ENCODE data around the gene KLHL6.

The KLHL6 gene

GRCh38 chr3:183592821-183593220 is 37.3 kb upstream of the KLHL6 start:
- DNase-seq = no peak
- no peaks in the 10 kb centered on the region for H3K36me3 ChIP-seq (replicated peaks; ENCODE audit: insufficient read depth, low read length)
- H3K27me3 ChIP-seq (replicated peaks; ENCODE audit: insufficient read depth, low read length) = no peaks in the 10 kb centered on the region
- H3K9ac ChIP-seq (ENCODE audit: low read length) = no peak overlapping the region
- H3K79me2 ChIP-seq (ENCODE audit: low read length) = no peaks in the 10 kb centered on the region
- H3K4me3 ChIP-seq (ENCODE audit: low read length) = no peak overlapping the region
- TF ChIP-seq EZH2 (optimal IDR thresholded peaks at IDR 0.05; ENCODE audit: low read depth, low read length) (no peak), CTCF (IDR thresholded peaks at IDR 0.05; ENCODE audit: low read length) (no peak), EZH2phosphoT487 (IDR thresholded peaks at IDR 0.05; ENCODE audit: low read length) (no peak)
- peaks cover 5% of the 10 kb centered on the region; the same call in 1 of the 2 replicates for H3F3A ChIP-seq (ENCODE audit: insufficient read depth, low read length)
- H3K27ac ChIP-seq (ENCODE audit: low read length) = no peak overlapping the region
- H4K20me1 ChIP-seq (ENCODE audit: insufficient read depth, low read length) = no peaks in the 10 kb centered on the region
- H2AFZ ChIP-seq (ENCODE audit: low read length) = no peak overlapping the region
- H3K9me2 ChIP-seq (replicated peaks; ENCODE audit: insufficient read depth, low read length) = no peaks in the 10 kb centered on the region
- peak overlapping the region; percentile 70; the same call in 1 of the 2 replicates for H3K4me2 ChIP-seq (ENCODE audit: low read depth, low read length)
- no peaks in the 10 kb centered on the region for H3K9me3 ChIP-seq (replicated peaks; ENCODE audit: insufficient read depth, low read length)
- H3K4me1 ChIP-seq (ENCODE audit: low read length) = peaks cover 14% of the 10 kb centered on the region

GRCh38 chr3:183591881-183592521 is 36.5 kb upstream of the KLHL6 start:
- peak overlapping the region; percentile 70 for H3K4me2 ChIP-seq (ENCODE audit: low read depth, low read length)
- H3K4me3 ChIP-seq (ENCODE audit: low read length) = peak overlapping the region; percentile 36
- DNase-seq = peak; percentile 38
- peak overlapping the region; percentile 47 for H2AFZ ChIP-seq (ENCODE audit: low read length)
- no peaks in the 10 kb centered on the region for H3K9me2 ChIP-seq (replicated peaks; ENCODE audit: insufficient read depth, low read length)
- H4K20me1 ChIP-seq (ENCODE audit: insufficient read depth, low read length) = no peaks in the 10 kb centered on the region
- H3K79me2 ChIP-seq (ENCODE audit: low read length) = no peaks in the 10 kb centered on the region
- H3F3A ChIP-seq (ENCODE audit: insufficient read depth, low read length) = peaks cover 5% of the 10 kb centered on the region; the same call in 1 of the 2 replicates
- H3K4me1 ChIP-seq (ENCODE audit: low read length) = peaks cover 21% of the 10 kb centered on the region
- no peaks in the 10 kb centered on the region for H3K27me3 ChIP-seq (replicated peaks; ENCODE audit: insufficient read depth, low read length)
- H3K9ac ChIP-seq (ENCODE audit: low read length) = peak overlapping the region; percentile 8; the same call in 1 of the 2 replicates
- no peaks in the 10 kb centered on the region for H3K9me3 ChIP-seq (replicated peaks; ENCODE audit: insufficient read depth, low read length)
- H3K27ac ChIP-seq (ENCODE audit: low read length) = peak overlapping the region; percentile 6; the same call in 1 of the 2 replicates
- no peaks in the 10 kb centered on the region for H3K36me3 ChIP-seq (replicated peaks; ENCODE audit: insufficient read depth, low read length)
- TF ChIP-seq EZH2phosphoT487 (IDR thresholded peaks at IDR 0.05; ENCODE audit: low read length) = no peak
- peak; percentile 73 for TF ChIP-seq CTCF (IDR thresholded peaks at IDR 0.05; ENCODE audit: low read length)

GRCh38 chr3:183590442-183590841 is 34.9 kb upstream of the KLHL6 start:
- H3K27ac ChIP-seq (ENCODE audit: low read length) = no peak overlapping the region
- H3F3A ChIP-seq (ENCODE audit: insufficient read depth, low read length) = peaks cover 5% of the 10 kb centered on the region; the same call in 1 of the 2 replicates
- H3K36me3 ChIP-seq (replicated peaks; ENCODE audit: insufficient read depth, low read length) = no peaks in the 10 kb centered on the region
- no peak overlapping the region for H2AFZ ChIP-seq (ENCODE audit: low read length)
- H3K9ac ChIP-seq (ENCODE audit: low read length) = no peak overlapping the region
- DNase-seq = no peak
- H3K79me2 ChIP-seq (ENCODE audit: low read length) = no peaks in the 10 kb centered on the region
- H3K27me3 ChIP-seq (replicated peaks; ENCODE audit: insufficient read depth, low read length) = no peaks in the 10 kb centered on the region
- no peak overlapping the region for H3K4me3 ChIP-seq (ENCODE audit: low read length)
- no peaks in the 10 kb centered on the region for H3K9me2 ChIP-seq (replicated peaks; ENCODE audit: insufficient read depth, low read length)
- peaks cover 21% of the 10 kb centered on the region for H3K4me1 ChIP-seq (ENCODE audit: low read length)
- H4K20me1 ChIP-seq (ENCODE audit: insufficient read depth, low read length) = no peaks in the 10 kb centered on the region
- TF ChIP-seq EZH2phosphoT487 (IDR thresholded peaks at IDR 0.05; ENCODE audit: low read length) (no peak), EZH2 (optimal IDR thresholded peaks at IDR 0.05; ENCODE audit: low read depth, low read length) (no peak), CTCF (IDR thresholded peaks at IDR 0.05; ENCODE audit: low read length) (no peak)
- H3K4me2 ChIP-seq (ENCODE audit: low read depth, low read length) = no peak overlapping the region
- H3K9me3 ChIP-seq (replicated peaks; ENCODE audit: insufficient read depth, low read length) = no peaks in the 10 kb centered on the region
